HuH-7.5 (cell line): ENCODE measurements around the gene RNF34.

ENCODE experiments used
- DNase-seq: peaks from one replicate; pipeline ENCODE4 v3.0.0; 2011; ENCODE audit warnings: low spot score

RNF34 gene

DNA sequence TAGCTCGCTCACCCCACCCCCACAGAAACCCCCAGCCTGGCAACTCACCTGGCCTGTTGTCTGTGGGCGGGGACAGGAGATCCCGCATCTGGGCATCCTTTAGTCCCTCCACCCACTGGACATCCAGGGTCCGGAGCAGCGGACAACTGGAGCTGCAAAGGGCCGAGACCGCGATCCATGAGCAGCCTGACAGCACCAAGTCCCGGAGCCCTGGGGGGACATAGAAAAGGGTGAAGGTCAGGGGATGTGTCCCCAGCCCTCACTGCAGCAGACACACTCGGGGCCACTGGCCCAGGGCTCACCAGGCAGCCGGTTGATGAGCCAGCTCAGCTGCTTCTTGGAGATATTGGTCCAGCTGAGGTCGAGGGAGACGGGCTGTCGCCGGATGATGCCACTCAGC lies 40.9 kb downstream of the RNF34 start:
- DNase-seq = no peak

GRCh38 chr12:121441555-121441954 lies 41.6 kb downstream of the RNF34 start:
- peak; percentile 37 for DNase-seq

GRCh38 chr12:121442028-121442948 lies 42.4 kb downstream of the RNF34 start:
- DNase-seq = no peak

DNA sequence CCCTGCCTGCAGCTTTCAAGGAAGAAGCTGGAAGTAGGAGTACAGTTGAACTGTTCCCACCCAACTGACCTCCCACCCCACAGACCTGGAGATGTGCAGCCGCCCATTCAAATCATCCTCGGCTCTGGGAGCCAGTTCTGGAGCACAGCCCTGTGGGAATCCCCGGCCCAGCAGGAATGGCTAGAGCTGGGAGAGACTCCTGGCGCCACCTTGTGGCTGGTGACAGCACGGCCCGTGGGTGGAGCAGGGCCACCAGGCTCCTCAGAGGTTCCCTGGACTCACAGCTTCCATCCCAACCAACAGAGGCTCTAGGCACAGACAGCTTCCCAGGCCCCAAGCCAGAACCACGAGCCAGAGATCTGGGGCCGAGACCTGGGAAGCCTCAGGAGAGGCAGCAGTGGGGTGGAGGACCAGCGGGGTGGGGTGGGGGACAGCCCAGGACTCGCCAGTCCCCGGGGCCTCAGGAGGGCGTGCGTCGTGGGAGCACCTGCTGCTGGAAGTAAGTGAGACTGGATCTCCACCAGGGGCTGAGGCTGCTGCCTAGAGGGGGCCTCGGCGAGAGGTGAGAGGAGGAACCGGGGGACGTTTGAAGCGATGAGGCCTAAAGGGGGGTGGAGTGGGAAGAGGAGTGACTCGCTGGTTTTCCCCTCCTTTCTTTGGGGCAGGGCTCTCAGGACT lies 43.4 kb downstream of the RNF34 start:
- DNase-seq = peak; percentile 97

GRCh38 chr12:121443911-121444841 lies 44.3 kb downstream of the RNF34 start:
- DNase-seq = no peak

DNA sequence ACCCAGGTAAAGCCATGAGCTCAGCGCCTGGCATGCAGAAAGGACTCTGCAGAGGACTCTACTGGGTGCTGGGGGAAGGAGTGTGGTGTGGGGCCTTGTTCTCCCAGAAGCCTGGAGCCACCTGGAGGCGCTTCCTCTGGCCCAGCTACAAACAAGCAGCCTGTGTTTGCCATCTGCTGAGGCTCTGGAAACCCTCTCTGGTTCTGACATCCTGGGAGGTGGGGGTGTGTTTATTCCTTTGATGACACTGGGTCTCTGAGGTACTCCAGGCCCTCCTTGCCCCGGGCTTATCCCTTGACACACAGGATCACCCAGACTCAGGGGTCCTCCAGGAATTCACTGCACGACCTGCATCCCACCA lies 44.9 kb downstream of the RNF34 start:
- DNase-seq = no peak

- DNase-seq = no peak
These were observed 46.8 kb downstream of the RNF34 start for GRCh38 chr12:121446750-121447149.

DNA sequence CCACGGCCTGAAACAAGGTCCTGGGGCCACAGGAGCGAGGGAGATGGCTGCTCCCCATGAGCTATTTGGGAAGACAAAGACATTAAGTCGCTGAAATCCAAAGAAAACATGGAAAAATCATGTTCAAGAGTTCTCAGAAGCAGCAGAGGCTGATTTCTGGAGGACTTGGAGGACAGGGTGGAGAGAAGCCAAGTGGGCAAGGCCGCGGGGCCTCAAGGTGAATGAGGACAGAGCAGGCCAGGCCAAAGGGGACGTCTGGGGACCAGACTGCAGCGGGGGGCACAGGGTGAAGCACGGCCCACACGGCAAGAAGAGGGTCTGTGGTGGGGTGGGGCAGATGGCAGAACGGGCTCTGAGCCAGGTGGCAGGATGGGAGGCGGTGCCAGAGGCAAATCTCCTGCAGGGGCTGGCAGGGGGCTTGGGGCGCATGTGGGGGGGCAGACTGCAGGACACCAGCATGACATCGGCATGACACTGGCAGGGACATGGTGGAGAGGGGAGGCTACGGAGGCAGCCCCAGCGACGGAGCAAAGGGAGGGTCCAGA lies 48.9 kb downstream of the RNF34 start:
- no peak for DNase-seq

DNA sequence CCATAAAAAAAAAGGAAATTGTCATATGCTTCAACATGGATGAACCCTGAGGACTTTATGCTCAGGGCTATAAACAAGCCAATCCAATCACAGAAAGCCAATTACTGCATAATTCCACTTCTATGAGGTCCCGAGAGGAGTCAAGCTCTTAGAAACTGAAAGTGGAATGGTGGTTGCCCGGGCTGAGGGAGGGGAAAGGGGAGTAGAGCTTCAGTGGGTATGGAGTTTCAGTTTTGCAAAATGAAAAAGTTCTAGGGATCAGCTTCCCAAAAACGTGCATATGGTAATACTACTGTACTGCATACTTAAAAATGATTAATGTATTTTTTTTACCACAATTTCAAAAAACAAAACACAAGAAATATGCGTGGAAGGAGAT lies 52.0 kb downstream of the RNF34 start:
- no peak for DNase-seq

DNA sequence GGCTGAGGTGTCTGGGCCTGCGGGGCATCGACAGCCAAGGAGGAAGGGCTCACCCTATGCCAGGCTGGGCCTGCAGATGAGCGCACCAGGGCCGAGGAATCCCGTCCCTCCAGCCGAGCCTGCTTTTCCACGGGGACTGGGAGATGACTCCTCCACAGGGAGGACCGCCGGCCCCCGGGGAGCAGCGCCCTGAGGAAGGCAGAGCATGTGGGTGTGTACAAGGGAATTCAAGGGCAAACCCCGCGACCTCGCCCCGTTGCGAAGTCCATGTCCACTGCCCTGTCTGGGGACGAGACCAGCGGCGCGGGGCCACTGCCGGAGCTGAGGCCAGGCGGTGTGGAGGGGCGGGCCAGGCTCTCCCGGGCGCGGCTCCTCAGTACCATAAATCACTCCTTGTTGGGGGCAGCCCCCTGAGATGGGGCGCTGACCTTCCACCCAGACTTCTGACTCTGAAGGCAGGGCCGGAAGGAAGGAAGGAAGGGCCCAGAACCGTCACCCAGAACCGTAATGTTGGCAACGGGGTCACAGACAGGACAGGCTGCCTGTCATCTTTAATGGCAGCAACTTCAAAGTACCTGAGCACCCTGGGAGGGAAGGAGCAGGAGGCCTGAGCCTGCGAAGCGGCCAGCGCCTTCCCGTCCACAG lies 52.5 kb downstream of the RNF34 start:
- no peak for DNase-seq

- DNase-seq = no peak
These were observed 53.1 kb downstream of the RNF34 start for GRCh38 chr12:121452985-121453360.

DNA sequence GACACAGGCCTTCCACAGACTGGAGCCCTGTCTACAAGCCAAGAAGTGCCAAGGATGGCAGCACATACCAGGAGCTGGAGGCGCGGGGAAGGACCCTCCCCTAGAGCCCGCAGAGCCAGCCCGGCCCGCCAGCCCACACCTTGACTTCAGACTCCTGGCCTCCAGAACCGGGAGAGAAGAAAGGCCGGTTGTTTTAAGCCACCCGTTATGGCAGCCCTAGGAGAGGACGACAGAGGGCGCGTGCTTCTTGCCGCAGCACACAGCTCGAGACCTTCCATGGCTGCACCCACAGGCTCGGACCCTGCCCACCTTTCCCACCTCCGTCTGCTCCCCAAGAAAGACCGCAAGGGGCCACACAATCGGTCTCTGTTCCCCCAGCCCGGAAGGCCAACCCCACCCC lies 53.7 kb downstream of the RNF34 start:
- DNase-seq = no peak

GRCh38 chr12:121454921-121455320 lies 55.0 kb downstream of the RNF34 start:
- no peak for DNase-seq

DNA sequence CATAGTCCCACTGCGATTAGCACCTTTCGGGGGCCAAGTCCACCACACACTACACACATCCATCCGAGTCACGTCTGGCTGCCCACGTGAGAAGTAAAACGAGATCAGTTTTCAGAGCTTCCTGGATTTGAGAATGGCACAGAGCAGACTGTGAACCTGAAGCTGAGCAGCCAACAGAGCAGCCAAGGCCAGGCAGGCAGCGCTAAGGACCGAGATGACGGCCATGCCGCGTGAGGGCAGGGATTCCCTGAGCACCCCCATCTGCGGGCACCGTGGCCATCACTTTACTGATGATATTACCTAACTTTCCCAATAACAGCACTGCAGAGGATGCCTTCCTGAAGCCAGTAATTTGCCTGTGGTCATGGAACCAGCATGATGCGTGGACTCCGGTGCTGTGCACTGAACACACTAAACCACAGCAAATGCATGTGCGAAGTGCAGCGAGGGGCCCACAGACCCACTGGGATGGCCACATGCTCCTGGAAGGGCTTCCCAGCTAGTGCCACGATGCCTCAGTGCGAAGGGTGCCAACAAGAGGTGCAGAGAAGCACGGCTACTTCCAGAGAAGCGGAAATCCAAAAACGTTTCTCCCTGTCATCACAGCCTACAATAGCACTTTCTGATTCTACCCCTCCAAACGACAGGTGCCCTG lies 56.0 kb downstream of the RNF34 start:
- DNase-seq = no peak

GRCh38 chr12:121456551-121456950 lies 56.6 kb downstream of the RNF34 start:
- no peak for DNase-seq

- no peak for DNase-seq
These were observed 61.1 kb downstream of the RNF34 start for GRCh38 chr12:121461048-121461447.

DNA sequence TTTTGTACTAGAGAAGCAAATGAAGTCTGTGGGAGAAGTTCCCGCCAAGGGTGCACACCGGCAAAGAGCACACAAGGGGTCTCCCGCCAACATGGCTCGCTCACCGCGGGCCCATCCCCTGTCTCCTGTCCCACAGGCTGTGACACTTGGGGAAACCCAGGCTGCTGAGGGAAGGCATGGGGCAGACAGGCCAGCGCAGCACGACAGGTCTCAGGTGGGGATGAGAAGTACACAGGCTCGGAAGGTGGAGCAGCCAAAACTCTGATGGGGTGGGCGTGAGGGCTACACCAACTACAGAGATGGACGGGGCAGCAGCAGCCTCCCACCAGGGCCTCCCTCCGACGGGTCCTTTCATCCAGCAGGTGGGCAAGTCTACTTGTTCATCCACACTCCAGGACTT lies 64.4 kb downstream of the RNF34 start:
- DNase-seq = no peak

DNA sequence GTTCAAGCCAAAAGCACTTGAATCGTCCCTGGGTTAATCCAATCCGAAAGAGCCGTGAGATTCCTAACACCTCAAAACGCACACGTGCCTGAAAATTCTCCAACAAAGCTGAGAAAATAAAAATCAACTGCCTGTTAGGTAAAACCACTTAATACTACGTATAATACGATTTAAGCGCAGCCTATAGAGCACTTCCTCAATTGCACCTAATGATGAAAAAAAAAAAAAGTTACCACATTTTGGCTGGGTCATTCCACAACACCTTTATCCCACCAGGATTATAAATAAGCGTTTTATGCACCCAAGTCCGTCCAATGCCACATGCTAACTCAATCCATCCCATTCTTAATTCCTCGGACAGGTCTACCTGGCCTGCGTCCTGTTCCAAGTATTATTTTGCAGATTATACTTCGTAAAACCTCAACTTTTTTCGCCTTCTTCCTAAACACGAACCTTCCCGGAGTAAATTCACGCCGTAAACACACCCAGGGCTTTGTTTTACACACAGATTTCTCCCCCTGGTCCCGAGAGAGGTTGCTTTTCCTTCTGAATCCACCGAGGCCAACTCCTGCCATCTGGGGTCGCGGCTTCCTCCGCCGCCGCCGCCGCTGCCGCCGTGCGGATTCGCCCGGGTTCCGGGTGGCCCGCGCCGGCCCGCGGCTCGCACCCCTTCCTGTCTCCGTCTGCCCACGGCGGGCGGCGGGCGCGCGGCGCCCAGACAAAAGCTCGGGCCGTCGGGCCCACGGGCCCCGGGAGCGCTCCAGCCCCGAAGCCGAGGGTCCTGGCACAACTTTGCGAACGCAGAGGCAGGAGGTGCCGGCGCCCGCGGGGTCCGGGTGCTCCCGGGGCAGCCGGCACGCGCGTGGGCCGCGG lies 66.2 kb downstream of the RNF34 start:
- peak; percentile 53 for DNase-seq

DNA sequence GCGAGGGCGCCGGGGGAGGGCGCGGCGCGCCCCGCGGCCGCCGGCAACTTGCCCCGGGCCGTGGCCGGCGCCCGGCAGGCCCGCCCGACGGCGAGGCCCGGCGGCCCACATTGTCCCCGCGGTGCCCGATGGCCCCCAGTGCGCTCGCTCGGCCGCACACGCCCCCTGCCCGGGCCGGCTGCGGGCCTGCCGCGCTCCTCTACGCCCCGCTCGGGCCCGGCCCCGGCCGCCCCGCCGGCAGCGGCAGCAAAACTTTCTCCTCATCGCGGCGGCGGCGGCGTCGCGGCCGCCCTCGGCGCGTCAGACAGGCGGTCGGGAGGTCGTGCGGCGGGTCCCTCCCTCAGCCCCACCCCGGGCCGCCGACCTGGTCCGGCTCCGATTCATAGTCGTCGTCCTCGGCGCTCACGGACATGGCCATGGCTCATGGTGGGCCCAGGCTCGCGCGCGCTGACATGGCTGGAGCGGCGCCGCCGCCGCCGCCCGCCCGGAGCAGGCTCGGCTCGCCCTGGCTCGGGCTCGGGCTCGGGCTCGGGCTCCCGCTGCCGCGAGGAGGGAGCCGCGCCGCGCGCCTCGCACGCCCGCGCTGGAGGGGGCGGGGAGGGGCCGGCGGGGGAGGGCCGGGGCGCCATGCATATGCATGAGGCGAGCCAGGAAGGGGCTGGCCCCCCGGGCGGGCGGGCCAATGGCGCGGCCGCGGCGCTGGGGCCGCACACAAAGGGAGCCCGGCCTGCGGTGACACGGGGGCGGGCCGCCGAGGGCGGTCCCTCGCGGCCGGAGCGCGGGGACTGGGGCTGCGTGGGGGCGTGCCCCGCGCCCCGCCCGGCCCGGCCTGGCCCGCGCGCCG lies 67.1 kb downstream of the RNF34 start:
- DNase-seq = peak; percentile 88
